Colon (tissue), 2 donors: Measurements from ENCODE around the gene MEGF6.

ENCODE experiments used
- FAIRE-seq: peaks from 2 replicates; lab custom pipeline; 2012; peaks lifted over from hg19 to GRCh38; lab: Jason Lieb, UNC
- donor health status: control.
- donor health status: control.

MEGF6 gene

DNA sequence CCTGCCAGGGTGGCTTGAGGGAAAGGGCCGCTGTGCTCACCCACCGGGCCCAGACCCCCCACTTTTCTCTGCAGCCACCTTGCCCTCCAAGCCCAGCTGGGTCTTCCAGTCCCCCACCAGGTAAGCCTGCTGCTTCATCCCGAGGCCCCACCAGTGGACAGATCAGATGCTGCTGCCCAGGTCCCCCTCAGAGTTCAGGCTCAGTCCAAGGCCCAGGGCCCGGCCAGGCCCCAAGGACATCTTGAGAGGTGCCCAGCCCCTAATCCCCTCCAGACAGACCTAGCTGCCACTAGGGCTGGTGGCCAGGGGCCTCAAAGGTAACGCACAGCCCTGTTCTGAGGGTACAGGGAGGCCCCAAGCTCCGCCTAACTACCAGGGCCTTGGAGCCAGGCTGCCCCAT lies 58.6 kb downstream of the MEGF6 start:
- FAIRE-seq: no peak

- no peak for FAIRE-seq
Observed at GRCh38 chr1:3552176-3552575, 59.1 kb downstream of the MEGF6 start.

DNA sequence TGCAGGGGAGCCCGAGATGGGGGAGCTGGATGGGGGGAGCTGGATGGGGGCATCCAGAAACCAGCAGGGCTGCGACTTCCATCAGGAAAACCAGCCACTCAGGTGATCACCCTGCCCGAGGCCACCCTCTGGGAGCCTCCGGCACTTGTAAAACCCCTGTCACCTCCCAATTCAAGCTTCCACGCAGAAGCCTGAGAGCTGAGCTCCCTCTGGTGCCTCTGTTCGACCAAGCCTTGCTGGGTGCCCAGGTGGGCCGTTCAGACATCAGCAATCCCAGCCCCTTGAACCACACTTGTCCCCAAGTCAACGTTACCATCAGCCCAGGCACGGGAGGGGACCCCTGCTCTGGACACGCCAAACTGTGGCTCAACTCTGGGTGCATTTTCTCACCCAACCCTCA lies 59.6 kb downstream of the MEGF6 start:
- FAIRE-seq: no peak

GRCh38 chr1:3551290-3551678 lies 60.0 kb downstream of the MEGF6 start:
- FAIRE-seq: no peak

GRCh38 chr1:3550511-3551289 lies 60.6 kb downstream of the MEGF6 start:
- no peak for FAIRE-seq

- no peak for FAIRE-seq
Observed at GRCh38 chr1:3548895-3549294, 62.4 kb downstream of the MEGF6 start.

GRCh38 chr1:3548156-3548893 lies 63.0 kb downstream of the MEGF6 start:
- FAIRE-seq: no peak

- FAIRE-seq: no peak
Observed at GRCh38 chr1:3547055-3548005, 64.0 kb downstream of the MEGF6 start.

DNA sequence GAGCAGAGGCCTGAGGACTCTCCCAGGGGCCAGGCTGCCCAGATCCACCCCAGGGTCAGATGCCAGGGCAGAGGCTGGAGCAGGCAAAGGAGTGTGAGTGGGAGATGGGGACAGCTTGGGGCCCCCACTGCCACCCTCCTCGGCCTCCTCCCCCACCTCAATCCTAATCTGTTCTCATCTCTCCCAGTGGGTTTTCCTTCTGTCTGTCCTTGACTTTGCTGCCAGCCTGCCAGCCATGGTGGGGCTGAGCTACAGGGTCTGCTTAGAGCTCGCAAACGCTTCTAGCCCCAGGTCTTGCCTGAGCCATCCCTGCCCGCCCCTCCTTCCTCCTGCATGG lies 65.3 kb downstream of the MEGF6 start:
- FAIRE-seq: no peak

- FAIRE-seq: no peak
Observed at GRCh38 chr1:3545363-3546047, 65.8 kb downstream of the MEGF6 start.

- FAIRE-seq: no peak
Observed at GRCh38 chr1:3544040-3544977, 67.0 kb downstream of the MEGF6 start.

DNA sequence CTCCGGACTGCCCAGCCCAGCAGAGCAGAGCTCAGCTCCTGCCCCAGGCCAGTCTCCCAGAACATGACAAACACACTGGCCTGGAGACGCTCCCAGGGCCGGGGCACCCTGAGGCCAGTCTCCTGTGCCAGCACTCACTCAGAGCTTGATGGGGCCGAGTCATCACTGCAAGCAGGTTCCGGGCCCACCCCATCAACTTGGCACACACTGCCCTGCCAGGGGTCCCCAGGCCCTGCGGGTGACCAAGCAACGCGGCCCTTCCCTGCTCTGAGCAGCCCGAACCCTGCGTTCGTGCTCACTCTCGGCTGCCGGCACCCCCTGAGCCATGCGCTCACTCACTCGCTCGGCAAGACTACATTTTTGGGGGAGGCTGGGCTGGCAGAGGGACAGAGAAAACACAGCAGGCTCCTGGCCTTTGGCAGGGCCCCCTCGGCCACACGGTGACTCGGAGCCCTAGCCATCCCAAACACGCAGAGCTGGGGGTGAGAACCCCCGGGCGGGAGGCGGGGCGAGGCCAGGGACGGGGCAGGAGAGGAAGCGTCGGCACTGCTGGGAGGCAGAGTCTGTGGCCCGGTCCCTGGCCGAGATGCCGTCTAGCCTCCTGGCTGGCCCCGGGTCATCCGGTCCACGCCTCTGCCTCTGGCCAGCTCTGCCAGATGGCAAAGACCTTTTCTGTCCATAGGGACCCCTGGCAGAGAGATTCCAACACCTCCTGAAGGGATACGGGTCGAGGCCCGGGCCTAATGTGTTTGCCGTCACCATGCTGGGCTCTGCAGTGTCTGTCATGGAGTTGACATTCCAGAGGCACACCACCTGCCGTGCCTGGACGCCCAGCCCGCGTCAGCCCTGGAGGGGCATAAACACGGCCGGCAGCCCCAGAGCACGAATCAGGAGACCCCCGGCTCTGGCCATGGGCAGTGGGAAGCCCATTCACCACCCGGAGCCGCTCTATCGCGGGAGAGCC lies 68.0 kb downstream of the MEGF6 start:
- FAIRE-seq: no peak

DNA sequence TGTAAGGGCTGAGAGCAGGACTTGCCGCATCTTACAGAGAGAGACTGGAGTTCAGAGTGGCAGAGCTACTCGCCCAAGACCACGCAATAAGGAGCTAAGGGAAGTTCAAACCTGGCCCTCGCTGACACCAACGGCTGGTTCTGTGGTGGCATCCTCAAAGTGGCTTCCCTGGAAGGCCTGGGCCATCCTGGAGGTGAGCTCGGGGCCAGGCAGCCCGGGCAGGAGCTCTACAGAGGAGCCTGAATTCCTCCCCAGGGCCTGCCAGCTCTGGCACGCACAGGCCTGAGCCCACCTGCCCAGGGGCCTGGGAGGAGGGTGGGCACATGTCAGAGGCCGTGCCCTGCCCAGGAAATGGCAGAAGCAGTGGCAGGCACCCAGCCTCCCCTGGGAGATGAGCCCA lies 68.6 kb downstream of the MEGF6 start:
- FAIRE-seq: no peak

DNA sequence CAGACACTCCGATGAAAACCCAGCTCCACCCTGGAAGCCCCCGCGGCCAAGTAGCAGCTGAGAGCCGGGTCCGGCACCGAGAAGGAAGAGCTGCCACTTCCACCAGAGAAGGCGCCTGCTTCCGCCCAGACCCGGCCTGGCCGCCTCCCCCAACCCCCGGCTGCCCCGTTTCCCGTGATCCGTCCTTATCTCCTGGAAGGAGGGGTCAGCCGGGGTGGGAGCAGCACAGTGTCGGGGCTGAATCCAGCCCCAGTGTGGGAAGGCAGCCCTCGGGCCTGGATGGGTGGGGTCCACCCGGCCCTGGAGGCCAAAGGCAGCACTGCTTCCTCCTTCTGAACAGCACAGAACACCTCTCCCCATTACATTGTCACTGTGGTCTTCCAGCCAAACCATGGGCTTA lies 69.4 kb downstream of the MEGF6 start:
- FAIRE-seq: no peak

- FAIRE-seq: no peak
Observed at GRCh38 chr1:3541465-3541864, 69.8 kb downstream of the MEGF6 start.

DNA sequence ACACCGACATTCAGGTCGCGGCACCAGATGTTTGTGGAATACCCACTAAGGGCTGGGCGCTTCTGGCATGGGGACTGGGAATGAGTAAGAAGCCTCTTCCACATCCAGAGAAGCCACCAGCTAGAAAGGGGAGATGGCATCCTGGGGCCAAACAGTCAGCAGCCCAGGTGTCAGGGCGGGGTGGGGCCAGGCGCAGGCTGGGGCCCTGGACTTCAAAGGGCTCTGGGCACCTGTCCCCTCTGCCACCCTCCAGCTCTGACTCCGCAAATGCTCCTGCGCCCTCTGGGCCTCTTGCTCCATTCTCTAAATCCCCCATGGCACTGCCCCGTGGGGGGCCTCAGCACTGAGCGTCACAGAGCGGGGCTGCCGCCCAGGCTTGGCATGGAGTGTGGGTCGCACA lies 70.4 kb downstream of the MEGF6 start:
- FAIRE-seq: no peak

- FAIRE-seq: no peak
Observed at GRCh38 chr1:3539707-3540425, 71.4 kb downstream of the MEGF6 start.

GRCh38 chr1:3537359-3537758 lies 73.9 kb downstream of the MEGF6 start:
- FAIRE-seq: no peak
